ENCODE measurements around the gene KLC1. TPM values are rescaled to one million over a fixed set of nuclear protein-coding genes. Genes with fewer than 3 reads are reported as not detected.

KLC1 gene
- 163 and 171 TPM in 2 replicates for total RNA-seq (2021)
- Bru-seq, nascent RNA = percentile 78 among the genes with signal in this experiment
- BruChase-seq, experiment 1, labeled RNA remaining after a 2-hour chase = percentile 95 among the genes with signal in this experiment
- BruChase-seq, experiment 2, labeled RNA remaining after a 6-hour chase = percentile 96 among the genes with signal in this experiment
- long read RNA-seq, full-length matches to known transcripts = 62 of 123 reads
- long read RNA-seq, partial matches to known transcripts = 12 of 123 reads
- long read RNA-seq, other reads (novel, unspliced or antisense) = 49 of 123 reads

GRCh38 chr14:103628684-103629502 is at the start of gene KLC1:
Gene KLC1, plus strand, starts transcription at chr14:103629211. Its CDS starts 25,354 bp downstream, at chr14:103654565.
- BruUV-seq (replicated peaks) = TSS peak; percentile 87
- POLR2A ChIA-PET (ENCODE audit: low non-redundant PET) = no interaction called here
- H3K27me3 ChIP-seq (replicated peaks; ENCODE audit: insufficient read depth, low read depth, low read length, poor library complexity) = no peaks in the 10 kb centered on the region
- no peaks in the 10 kb centered on the region for H3K36me3 ChIP-seq (ENCODE audit: insufficient read depth, low read length, poor library complexity, severe bottlenecking)
- intact Hi-C loops (cut with micrococcal nuclease; ENCODE audit: unreplicated experiment) = no loop called here
- peak within 1 kb of the TSS; percentile 99 for H3K4me3 ChIP-seq (ENCODE audit: low read depth, low read length, poor library complexity, severe bottlenecking)
- no peaks in the 10 kb centered on the region for H3K9me3 ChIP-seq (ENCODE audit: low read depth, low read length, poor library complexity, severe bottlenecking)
- H3K27ac ChIP-seq (ENCODE audit: low read depth, low read length, poor library complexity, severe bottlenecking) = peak within 1 kb of the TSS; percentile 92
- TF ChIP-seq CTCF (conservative IDR thresholded peaks at IDR 0.05; ENCODE audit: low read depth, low read length) = no peak
- no peak for TF ChIP-seq EZH2 (IDR thresholded peaks at IDR 0.05; ENCODE audit: borderline replicate concordance, low read depth, low read length, poor library complexity, severe bottlenecking)
- DNase-seq (ENCODE audit: low spot score) = peak; percentile 80
- H3K4me1 ChIP-seq (ENCODE audit: insufficient read depth, low read length, poor library complexity, severe bottlenecking) = peaks cover 20% of the 10 kb centered on the region
- CTCF ChIA-PET = interaction anchor here (0.6 kb wide), 1 partner anchor 202 kb away, joined by 13 read pairs; no protein-coding TSS in a partner anchor

- Histone ChIP-seq H3K9me3 (ENCODE audit: low read depth, low read length, poor library complexity, severe bottlenecking) (no peaks in the 10 kb centered on the region), H3K4me3 (ENCODE audit: low read depth, low read length, poor library complexity, severe bottlenecking) (no peak overlapping the region), H3K27ac (ENCODE audit: low read depth, low read length, poor library complexity, severe bottlenecking) (no peak overlapping the region), H3K4me1 (ENCODE audit: insufficient read depth, low read length, poor library complexity, severe bottlenecking) (peaks cover 11% of the 10 kb centered on the region), H3K36me3 (ENCODE audit: insufficient read depth, low read length, poor library complexity, severe bottlenecking) (no peaks in the 10 kb centered on the region), H3K27me3 (replicated peaks; ENCODE audit: insufficient read depth, low read depth, low read length, poor library complexity) (no peaks in the 10 kb centered on the region)
- no TSS peak for BruUV-seq (replicated peaks)
- intact Hi-C loops (cut with micrococcal nuclease; ENCODE audit: unreplicated experiment) = no loop called here
- DNase-seq (ENCODE audit: low spot score) = no peak
- TF ChIP-seq CTCF (conservative IDR thresholded peaks at IDR 0.05; ENCODE audit: low read depth, low read length) = no peak
- TF ChIP-seq EZH2 (IDR thresholded peaks at IDR 0.05; ENCODE audit: borderline replicate concordance, low read depth, low read length, poor library complexity, severe bottlenecking) = no peak
- ChIA-PET CTCF (no interaction called here), POLR2A (ENCODE audit: low non-redundant PET) (no interaction called here)
These were observed 47.8 kb upstream of the KLC1 start for GRCh38 chr14:103581206-103581605.

- Histone ChIP-seq H3K27ac (ENCODE audit: low read depth, low read length, poor library complexity, severe bottlenecking) (no peak overlapping the region), H3K36me3 (ENCODE audit: insufficient read depth, low read length, poor library complexity, severe bottlenecking) (no peaks in the 10 kb centered on the region), H3K9me3 (ENCODE audit: low read depth, low read length, poor library complexity, severe bottlenecking) (no peaks in the 10 kb centered on the region), H3K4me3 (ENCODE audit: low read depth, low read length, poor library complexity, severe bottlenecking) (no peak overlapping the region), H3K27me3 (replicated peaks; ENCODE audit: insufficient read depth, low read depth, low read length, poor library complexity) (no peaks in the 10 kb centered on the region), H3K4me1 (ENCODE audit: insufficient read depth, low read length, poor library complexity, severe bottlenecking) (peaks cover 2% of the 10 kb centered on the region)
- no TSS peak for BruUV-seq (replicated peaks)
- POLR2A ChIA-PET (ENCODE audit: low non-redundant PET) = no interaction called here
- TF ChIP-seq CTCF (conservative IDR thresholded peaks at IDR 0.05; ENCODE audit: low read depth, low read length) (no peak), EZH2 (IDR thresholded peaks at IDR 0.05; ENCODE audit: borderline replicate concordance, low read depth, low read length, poor library complexity, severe bottlenecking) (no peak)
- DNase-seq (ENCODE audit: low spot score) = no peak
- CTCF ChIA-PET = no interaction called here
- intact Hi-C loops (cut with micrococcal nuclease; ENCODE audit: unreplicated experiment) = no loop called here
These were observed 46.9 kb upstream of the KLC1 start for GRCh38 chr14:103581954-103582703.
